Endodermal cell (in vitro differentiated cells): ENCODE results near the gene PRADC1. TPM values are rescaled to one million over a fixed set of nuclear protein-coding genes. Genes with fewer than 3 reads are reported as not detected.
A peak's percentile ranks its signal among the peaks of the same experiment; 100 is the strongest.
"Not testable (repeated sequence)": the region's sequence is repeated elsewhere in the genome, so short reads cannot be mapped to it uniquely, and the experiment has no call there.

Experiments used
- DNase-seq: peaks from one replicate; pipeline ENCODE4 v3.0.0-alpha.2; 2017
- H3K27ac ChIP-seq: 2 replicates; pipeline ENCODE4 v1.5.1; 2013; ENCODE audit warnings: mild to moderate bottlenecking, low read depth, low read length, moderate library complexity
- H3K27me3 ChIP-seq: 2 replicates; pipeline ENCODE4 v1.6.1; 2013; ENCODE audit warnings: mild to moderate bottlenecking, low read length, moderate library complexity; ENCODE audit not compliant: insufficient read depth, control insufficient read depth, poor library complexity, severe bottlenecking
- H3K36me3 ChIP-seq: 2 replicates; pipeline ENCODE4 v1.7.0; 2013; ENCODE audit warnings: mild to moderate bottlenecking, low read length, moderate library complexity; ENCODE audit not compliant: control insufficient read depth, insufficient read depth
- H3K4me1 ChIP-seq: one replicate; pipeline ENCODE4 v1.7.0; 2013; ENCODE audit warnings: low read length; ENCODE audit not compliant: control insufficient read depth, insufficient read depth
- H3K4me3 ChIP-seq: 2 replicates; pipeline ENCODE4 v1.5.1; 2013; ENCODE audit warnings: mild to moderate bottlenecking, low read length, moderate library complexity
- H3K9ac ChIP-seq: 2 replicates; pipeline ENCODE4 v1.6.1; 2013; ENCODE audit warnings: mild to moderate bottlenecking, low read length, moderate library complexity; ENCODE audit not compliant: poor library complexity, severe bottlenecking; ENCODE audit errors: extremely low read depth
- H3K9me3 ChIP-seq: 2 replicates; pipeline ENCODE4 v1.6.1; 2013; ENCODE audit warnings: mild to moderate bottlenecking, low read length, moderate library complexity; ENCODE audit not compliant: control insufficient read depth
- H3K27ac Mint-ChIP-seq: 2 replicates; pipeline ENCODE4 v1.8.0; 2020; ENCODE audit warnings: mixed read lengths
- H3K27me3 Mint-ChIP-seq: 2 replicates; pipeline ENCODE4 v1.8.0; 2021; ENCODE audit warnings: mild to moderate bottlenecking, mixed read lengths; ENCODE audit not compliant: insufficient read depth
- H3K36me3 Mint-ChIP-seq: 2 replicates; pipeline ENCODE4 v1.8.0; 2020; ENCODE audit warnings: low read depth, mixed read lengths
- H3K4me1 Mint-ChIP-seq: 2 replicates; pipeline ENCODE4 v1.8.0; 2020; ENCODE audit warnings: mixed read lengths
- H3K4me3 Mint-ChIP-seq: 2 replicates; pipeline ENCODE4 v1.8.0; 2020; ENCODE audit warnings: mild to moderate bottlenecking, moderate library complexity, mixed read lengths
- H3K9me3 Mint-ChIP-seq: 2 replicates; pipeline ENCODE4 v1.8.0; 2020; ENCODE audit warnings: mild to moderate bottlenecking, mixed read lengths
- WGBS, 2 experiments: methylation state at CpG; one replicate each; pipeline versions ENCODE4 v1.1.5 to v1.1.7; 2013; ENCODE audit warnings: missing lambda C conversion rate in 2 of 2, mixed read lengths in 1 of 2; ENCODE audit not compliant: insufficient coverage in 1 of 2, insufficient read length in 1 of 2; 5-methylcytosine and 5-hydroxymethylcytosine counted together
- total RNA-seq, 2 donors: library from RNA; stranded (reverse); fragmentation: NEBNext Ultra II Directional in 1 of 2; extraction: Animal tissue kit (Norgen Biotek cat#: 25700) in 1 of 2; gene quantifications; 2 replicates in 1 of 2; 3 replicates in 1 of 2; pipeline ENCODE4 v1.2.1, GENCODE V29; 2021
- TF ChIP-seq, protein P1 (sequence below): fragments of 200-600 bp; sonication (generic); conservative IDR thresholded peaks from 2 replicates; pipeline ENCODE4 v1.5.0; 2021; ENCODE audit warnings: antibody characterized with exemption, mild to moderate bottlenecking

The PRADC1 gene
- total RNA-seq, 2 donors from 2014 or later: 8.8 to 10.2 TPM

DNA sequence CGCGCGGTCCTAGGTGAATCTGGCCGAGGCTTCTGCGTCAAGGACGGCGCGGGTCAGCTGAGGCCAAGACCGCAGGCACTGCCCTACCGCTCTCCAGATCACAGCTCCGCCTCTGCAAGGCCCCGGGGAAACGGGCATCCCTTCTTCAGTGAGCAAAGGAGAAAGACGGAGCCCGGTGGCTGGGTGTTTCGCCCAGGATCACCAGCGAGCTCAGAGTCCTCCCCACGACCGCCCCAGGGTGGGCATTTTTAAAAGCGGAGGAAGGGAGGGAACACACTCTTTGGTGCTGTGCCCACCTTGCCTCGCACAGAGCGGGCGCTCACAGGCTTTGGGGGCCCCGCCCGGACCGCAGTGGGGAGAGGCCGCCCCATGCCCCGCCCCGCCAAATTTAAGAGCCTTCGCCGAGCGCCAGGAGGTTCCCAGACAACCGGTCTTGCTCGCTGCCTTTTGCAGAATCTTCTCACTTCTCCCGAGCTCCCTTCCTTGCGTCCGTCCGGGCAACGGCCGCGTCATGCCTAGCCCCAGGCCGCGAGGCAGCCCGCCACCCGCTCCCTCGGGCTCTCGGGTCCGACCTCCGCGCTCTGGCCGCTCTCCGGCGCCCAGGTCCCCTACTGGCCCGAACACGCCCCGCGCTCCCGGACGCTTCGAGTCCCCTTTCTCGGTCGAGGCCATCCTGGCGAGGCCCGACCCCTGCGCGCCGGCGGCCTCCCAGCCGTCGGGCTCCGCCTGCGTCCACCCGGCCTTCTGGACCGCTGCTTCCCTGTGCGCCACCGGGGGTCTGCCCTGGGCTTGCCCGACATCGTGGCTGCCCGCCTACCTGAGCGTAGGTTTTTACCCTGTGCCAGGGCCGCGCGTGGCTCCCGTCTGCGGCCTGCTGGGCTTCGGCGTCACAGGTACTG, 30.6 kb downstream of the PRADC1 start, which contains the start of gene NOTO:
TSS of gene NOTO (plus strand) at position 419 of the 899 bp plus-strand sequence. CDS start at position 512, 93 bp downstream.
- Histone ChIP-seq H3K4me3 (no peak within 1 kb of the TSS), H3K27ac (no peak within 1 kb of the TSS), H3K36me3 (no peaks in the 10 kb centered on the region), H3K4me1 (no peaks in the 10 kb centered on the region), H3K9me3 (no peaks in the 10 kb centered on the region), H3K27me3 (peaks cover 88% of the 10 kb centered on the region), H3K9ac (no peak within 1 kb of the TSS)
- Mint-ChIP-seq H3K27me3 (peaks cover 91% of the 10 kb centered on the region), H3K4me1 (no peaks in the 10 kb centered on the region), H3K4me3 (peak within 1 kb of the TSS; percentile 31), H3K9me3 (peaks cover 2% of the 10 kb centered on the region), H3K27ac (no peak within 1 kb of the TSS), H3K36me3 (no peaks in the 10 kb centered on the region)
- 4 to 7% methylated on average over 36 to 87 of the region's 87 CpGs for WGBS, 2 experiments
- DNase-seq: peak; percentile 85
- TF ChIP-seq, protein P1, sequence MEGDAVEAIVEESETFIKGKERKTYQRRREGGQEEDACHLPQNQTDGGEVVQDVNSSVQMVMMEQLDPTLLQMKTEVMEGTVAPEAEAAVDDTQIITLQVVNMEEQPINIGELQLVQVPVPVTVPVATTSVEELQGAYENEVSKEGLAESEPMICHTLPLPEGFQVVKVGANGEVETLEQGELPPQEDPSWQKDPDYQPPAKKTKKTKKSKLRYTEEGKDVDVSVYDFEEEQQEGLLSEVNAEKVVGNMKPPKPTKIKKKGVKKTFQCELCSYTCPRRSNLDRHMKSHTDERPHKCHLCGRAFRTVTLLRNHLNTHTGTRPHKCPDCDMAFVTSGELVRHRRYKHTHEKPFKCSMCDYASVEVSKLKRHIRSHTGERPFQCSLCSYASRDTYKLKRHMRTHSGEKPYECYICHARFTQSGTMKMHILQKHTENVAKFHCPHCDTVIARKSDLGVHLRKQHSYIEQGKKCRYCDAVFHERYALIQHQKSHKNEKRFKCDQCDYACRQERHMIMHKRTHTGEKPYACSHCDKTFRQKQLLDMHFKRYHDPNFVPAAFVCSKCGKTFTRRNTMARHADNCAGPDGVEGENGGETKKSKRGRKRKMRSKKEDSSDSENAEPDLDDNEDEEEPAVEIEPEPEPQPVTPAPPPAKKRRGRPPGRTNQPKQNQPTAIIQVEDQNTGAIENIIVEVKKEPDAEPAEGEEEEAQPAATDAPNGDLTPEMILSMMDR: no peak

DNA sequence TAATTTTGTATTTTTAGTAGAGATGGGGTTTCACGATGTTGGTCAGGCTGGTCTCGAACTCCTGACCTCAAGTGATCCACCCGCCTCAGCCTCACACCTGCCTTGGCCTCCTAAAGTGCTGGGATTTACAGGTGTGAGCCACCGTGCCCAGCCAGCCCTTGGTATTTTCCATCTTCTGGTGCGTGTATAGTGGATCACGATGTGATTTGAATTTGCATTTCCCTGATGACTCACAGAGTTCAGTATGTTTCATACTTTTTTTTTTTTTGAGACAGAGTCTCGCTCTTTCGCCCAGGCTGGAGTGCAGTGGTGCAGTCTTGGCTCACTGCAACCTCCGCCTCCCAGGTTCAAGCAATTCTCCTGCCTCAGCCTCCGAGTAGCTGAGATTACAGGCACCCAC, 32.8 kb downstream of the PRADC1 start:
- peaks cover 90% of the 10 kb centered on the region for H3K27me3 Mint-ChIP-seq
- H3K4me3 Mint-ChIP-seq, H3K36me3 ChIP-seq, H3K4me1 ChIP-seq, H3K36me3 Mint-ChIP-seq, H3K9me3 ChIP-seq, H3K27ac Mint-ChIP-seq, H3K27ac ChIP-seq, H3K4me1 Mint-ChIP-seq, DNase-seq, H3K4me3 ChIP-seq, H3K9me3 Mint-ChIP-seq, H3K9ac ChIP-seq: not testable (repeated sequence)
- H3K27me3 ChIP-seq: peaks cover 91% of the 10 kb centered on the region
- WGBS, 2 experiments: 94% methylated on average over 5 to 10 of the region's 10 CpGs

DNA sequence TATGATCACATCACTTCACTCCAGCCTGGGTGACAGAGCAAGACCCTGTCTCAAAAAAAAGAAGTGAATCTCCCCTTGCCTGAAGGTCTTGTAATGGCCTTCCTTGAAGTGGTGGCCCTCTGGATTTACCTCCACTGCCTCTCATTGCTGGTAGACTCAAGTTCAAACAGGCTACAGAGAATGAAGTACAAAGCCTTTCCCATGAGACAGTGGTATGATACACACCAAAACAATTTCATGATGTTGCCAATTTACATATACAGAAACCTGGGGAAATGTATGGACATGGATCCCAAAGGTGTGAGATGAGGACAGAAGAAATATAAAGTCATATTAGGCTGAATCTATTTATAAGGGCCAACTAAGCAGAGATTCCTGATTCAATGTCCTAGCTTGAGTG, 35.5 kb downstream of the PRADC1 start:
- H3K27ac Mint-ChIP-seq: no peak overlapping the region
- H3K27me3 Mint-ChIP-seq: peaks cover 63% of the 10 kb centered on the region
- peaks cover 65% of the 10 kb centered on the region for H3K27me3 ChIP-seq

More for the DNA sequence above, 35.5 kb downstream of the PRADC1 start:
- Mint-ChIP-seq H3K4me3 (no peak overlapping the region), H3K36me3 (no peaks in the 10 kb centered on the region), H3K9me3 (no peaks in the 10 kb centered on the region), H3K4me1 (no peaks in the 10 kb centered on the region)
- DNase-seq: no peak
- TF ChIP-seq, protein P1: no peak
- no peak overlapping the region for H3K4me3 ChIP-seq
- no peaks in the 10 kb centered on the region for H3K9me3 ChIP-seq
- no peak overlapping the region for H3K27ac ChIP-seq
- H3K36me3 ChIP-seq: no peaks in the 10 kb centered on the region
- H3K4me1 ChIP-seq: no peaks in the 10 kb centered on the region
- no peak overlapping the region for H3K9ac ChIP-seq
